OCI-LY1 (cell line): Measurements from ENCODE around the gene ETS2.

Experiments
- CTCF ChIP-seq: fragments of 200-600 bp; sonication (generic), shearing (Covaris generic); IDR thresholded peaks from 2 replicates; pipeline ENCODE4 v1.5.1; 2017; ENCODE audit warnings: mild to moderate bottlenecking, antibody characterized with exemption, low read length, moderate library complexity, mixed read lengths
- EZH2 ChIP-seq: fragments of 200-600 bp; sonication (generic), shearing (Covaris generic); IDR thresholded peaks from 2 replicates; pipeline ENCODE4 v1.8.0; 2017; ENCODE audit warnings: borderline replicate concordance, mixed run types, mild to moderate bottlenecking, antibody characterized with exemption, low read length, moderate library complexity, mixed read lengths

GRCh38 chr21:38784458-38785266, 21.1 kb upstream of the ETS2 start:
- TF ChIP-seq CTCF (no peak), EZH2 (no peak)
